AG08396 (cell line): Measurements from ENCODE around the gene ADCY9.
"Not testable (repeated sequence)": the region's sequence is repeated elsewhere in the genome, so short reads cannot be mapped to it uniquely, and the experiment has no call there.

Source experiments
- DNase-seq: peaks from one replicate; pipeline ENCODE4 v3.0.0; 2012; ENCODE audit warnings: low spot score, mixed read lengths

The ADCY9 gene

DNA sequence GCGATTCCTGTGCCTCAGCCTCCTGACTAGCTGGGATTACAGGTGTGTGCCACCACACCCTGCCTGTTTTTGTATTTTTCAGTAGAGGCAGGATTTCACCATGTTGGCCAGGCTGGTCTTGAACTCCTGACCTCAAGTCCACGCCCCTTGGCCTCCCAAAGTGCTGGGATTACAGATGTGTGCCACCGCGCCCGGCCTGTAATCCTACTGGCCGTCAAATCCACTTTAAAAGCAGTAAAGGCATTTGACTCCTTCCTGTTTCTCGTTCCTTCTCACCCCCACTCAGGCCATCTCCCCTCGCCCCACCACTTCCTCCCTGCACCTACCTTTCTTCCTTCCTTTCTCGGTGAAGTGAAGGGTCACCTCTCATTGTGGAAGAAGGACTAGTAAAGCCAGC is 166.3 kb downstream of the ADCY9 start:
- DNase-seq, result no peak

GRCh38 chr16:3949287-3949686 is 167.0 kb downstream of the ADCY9 start:
- no peak for DNase-seq

DNA sequence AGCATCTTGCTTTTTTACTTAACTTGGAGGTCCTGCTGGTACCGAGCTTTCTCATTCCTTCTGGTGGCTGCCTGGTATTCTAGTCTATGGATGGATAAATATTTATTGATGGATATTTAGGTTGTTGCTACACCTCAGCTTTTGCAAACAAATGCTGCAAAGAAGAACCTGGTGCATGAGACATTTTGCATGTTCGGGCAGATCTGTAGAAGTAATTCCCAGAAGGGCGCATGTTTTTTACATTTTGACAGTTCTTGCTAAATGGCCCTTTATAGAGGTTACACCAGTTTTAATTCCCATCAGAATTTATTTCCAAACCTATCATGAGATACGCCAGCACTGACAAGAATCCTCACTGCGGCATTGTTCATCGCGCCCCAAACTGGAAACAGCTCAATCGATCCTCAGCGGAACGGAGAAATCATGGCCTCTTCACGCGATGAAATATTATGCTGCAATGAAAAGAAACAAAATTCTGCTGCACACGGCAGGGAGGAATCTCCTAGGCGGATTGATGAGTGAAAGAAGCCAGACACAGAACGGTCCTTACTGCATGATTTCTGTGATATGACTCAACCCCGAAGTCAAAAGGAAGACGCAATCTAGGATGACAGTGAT is 167.8 kb downstream of the ADCY9 start:
- DNase-seq, result no peak

DNA sequence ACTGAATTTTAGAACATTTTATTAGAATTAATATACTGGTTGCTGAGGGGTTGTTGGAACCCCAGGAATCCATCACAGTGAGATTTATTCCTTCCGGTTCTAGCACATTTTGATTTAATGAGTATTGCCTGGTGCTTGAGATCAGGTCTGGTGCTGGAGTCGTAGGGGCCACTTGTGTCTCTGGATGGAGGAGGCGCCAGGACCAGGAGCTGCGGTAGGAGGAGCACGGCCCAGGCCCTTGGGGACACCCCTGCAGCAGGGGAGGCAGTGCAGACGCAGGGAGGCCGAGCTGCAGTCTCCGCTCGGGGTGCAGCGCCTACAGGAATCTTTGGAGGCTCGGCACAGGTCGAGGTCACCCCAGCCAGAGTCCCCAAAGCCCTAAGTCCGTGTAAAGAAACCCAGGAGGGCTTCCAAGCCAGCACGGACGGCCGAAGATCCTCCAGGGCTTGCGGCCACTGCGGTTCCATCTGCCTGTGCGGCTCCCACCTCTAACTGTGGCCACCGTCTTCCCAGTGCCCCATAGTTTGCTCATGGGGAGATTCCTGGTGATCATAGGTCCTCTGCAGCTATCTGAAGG is 169.6 kb downstream of the ADCY9 start:
- DNase-seq, result no peak

GRCh38 chr16:3945751-3946603 is 170.3 kb downstream of the ADCY9 start:
- DNase-seq, result peak; percentile 86

GRCh38 chr16:3944457-3944856 is 171.8 kb downstream of the ADCY9 start:
- not testable (repeated sequence) for DNase-seq

DNA sequence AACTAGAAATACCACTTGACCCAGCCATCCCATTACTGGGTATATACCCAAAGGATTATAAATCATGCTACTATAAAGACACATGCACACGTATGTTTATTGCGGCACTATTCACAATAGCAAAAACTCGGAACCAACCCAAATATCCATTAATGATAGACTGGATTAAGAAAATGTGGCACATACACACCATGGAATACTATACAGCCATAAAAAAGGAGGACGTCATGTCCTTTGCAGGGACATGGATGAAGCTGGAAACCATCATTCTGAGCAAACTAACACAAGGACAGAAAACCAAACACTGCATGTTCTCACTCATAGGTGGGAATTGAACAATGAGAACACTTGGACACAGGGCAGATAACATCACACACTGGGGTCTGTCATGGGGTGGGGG is 174.1 kb downstream of the ADCY9 start:
- DNase-seq, result not testable (repeated sequence)

DNA sequence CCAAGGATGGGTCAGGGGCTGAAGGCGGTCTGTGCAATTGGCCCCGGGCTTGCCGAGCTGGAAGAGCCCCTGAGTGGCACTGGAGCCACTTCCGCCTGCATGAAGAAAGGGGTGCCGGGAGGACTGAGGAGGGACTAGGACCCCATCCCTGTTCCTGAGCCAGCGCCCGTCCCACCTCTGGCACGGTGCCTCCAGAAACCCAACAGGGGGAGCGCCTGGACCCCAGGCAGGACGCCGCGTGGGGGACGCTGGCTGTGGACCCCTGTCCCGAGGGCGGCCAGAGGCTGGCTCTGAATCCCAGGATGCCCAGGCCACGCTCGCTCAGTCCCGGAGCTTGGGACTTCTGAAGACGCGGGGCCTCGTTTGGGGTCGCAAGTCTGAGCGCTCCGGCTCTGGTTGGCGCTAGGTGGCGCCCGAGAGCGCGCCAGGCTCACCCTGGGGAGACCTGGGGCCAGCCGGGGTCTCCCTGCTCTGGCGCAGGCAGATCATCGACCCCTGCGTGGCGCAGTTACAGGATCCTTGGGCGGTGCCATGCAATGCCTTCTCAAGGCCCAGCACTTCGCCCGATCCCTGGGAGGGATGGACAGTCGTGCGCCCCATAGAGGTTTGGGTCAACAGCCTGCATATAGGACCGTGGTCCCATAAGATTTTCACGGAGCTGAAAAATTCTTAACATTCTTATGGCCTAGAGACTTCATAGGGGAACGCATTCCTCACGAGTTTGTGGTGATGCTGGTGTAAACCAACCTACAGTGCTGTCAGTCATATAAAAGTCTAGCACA is 177.2 kb downstream of the ADCY9 start:
- peak; percentile 88 for DNase-seq

DNA sequence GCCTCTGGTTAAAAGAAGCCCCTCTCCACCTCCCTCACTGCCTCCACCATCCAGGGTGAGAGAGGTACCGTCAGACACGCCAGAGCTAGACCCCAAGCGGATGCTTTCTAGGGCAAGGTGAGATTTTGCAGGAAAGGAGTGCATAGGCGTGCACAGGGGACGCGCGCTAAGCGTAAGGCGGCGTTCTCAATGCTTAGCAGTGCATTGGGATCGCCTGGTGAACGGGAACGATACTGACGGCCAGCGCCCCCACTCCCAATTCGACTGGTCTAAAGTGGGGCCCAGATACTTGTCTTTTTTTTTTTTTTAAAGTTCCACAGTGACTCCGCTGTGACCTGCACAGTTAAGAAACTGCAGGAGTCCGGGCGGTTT is 177.8 kb downstream of the ADCY9 start:
- no peak for DNase-seq

DNA sequence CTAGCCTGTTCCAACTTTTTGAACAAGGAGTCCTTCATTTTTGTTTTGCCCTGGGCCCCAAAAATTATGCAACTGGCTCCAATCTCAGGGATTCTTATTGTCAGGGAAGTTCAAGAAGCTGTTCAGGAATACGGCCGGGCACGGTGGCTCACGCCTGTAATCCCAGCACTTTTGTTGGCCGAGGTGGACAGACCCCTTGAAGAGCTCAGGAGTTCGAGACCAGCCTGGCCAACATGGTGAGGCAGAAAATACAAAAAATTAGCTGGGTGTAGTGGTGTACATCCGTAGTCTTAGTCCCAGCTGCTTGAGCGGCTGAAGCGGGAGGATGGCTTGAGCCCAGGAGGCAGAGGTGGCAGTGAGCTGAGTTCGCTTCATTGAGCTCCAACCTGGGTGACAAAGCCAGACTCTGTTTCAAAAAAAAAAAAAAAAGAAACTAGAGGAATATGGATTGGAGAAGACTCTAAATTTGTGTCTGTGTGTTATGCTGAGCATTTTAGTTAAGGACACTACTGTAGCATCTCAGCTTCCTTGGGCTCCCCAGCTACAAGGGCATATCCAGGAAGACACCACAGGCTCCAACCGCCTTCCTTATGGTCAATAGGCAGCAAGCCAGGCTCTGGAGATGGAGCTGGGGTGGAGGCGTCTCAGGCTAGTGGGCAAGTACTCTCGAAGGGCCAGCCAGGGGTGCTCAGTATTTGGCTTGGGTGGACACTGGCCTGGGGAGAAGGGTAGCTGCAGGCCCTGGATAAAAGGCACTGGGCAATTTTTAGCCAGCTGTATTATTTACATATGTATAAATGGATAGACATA is 179.0 kb downstream of the ADCY9 start:
- no peak for DNase-seq

DNA sequence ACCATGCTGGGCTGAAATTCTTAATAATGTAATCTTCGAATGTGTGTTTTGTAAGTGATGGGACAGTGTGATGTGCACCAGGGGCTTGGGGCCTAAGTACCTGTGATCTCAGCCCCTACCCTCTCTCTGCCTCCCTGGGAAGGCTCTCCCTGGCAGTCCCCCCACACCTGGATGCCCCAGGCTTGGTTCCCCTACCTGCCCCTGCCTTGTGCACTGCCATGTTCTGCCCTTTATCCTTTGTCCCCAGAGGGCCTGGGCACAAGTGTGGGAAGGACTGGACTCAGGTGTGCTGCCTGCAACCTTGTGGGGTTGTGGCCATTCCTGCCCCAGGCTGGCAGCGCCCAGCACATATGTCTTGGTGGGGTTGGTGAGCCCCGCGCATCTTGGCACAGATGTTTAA is 180.3 kb downstream of the ADCY9 start:
- DNase-seq, result no peak

GRCh38 chr16:3934491-3935181 is 181.6 kb downstream of the ADCY9 start:
- DNase-seq, result no peak

- not testable (repeated sequence) for DNase-seq
These were observed 189.1 kb downstream of the ADCY9 start for GRCh38 chr16:3927147-3927546.

- no peak for DNase-seq
These were observed 191.5 kb downstream of the ADCY9 start for GRCh38 chr16:3924763-3925162.

DNA sequence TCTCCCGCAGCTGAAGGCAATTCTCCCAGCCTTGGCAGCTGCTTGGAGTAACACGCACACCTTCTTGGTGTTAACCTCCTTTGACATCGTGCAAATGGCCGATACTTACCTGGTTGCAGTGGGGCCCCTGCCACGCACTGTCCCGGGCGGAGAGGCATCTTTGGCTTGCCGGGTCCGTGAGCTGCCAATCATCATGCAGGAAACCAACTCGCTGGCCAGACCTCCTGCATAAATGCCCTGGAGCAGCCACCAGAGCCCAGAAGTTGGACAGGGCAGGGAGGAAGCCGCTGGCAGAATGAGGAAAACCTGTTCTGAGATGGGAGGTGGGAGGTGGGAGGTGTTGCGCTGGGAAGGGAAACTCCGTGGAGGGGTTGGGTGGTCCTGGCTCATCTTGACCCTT is 194.0 kb downstream of the ADCY9 start:
- DNase-seq, result no peak

DNA sequence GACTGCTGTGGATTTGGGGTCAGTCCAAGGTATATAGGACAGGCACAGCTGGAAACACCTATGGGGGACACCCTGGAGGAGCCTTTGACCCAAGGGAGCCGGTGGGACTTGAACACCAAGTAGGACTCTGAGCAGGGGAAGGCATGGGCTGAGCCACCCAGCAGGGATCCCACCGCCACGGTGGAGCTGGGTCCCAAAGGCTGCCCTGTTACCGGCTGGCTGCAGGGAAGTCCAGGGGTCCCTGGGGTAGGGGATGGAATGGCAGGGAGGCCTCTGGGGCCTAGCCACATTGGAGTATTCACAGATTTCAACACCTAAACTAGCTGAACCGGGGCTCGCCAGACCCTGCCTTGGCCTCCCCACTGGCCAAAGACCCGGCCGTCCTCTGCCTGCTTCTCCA is 196.0 kb downstream of the ADCY9 start:
- no peak for DNase-seq

DNA sequence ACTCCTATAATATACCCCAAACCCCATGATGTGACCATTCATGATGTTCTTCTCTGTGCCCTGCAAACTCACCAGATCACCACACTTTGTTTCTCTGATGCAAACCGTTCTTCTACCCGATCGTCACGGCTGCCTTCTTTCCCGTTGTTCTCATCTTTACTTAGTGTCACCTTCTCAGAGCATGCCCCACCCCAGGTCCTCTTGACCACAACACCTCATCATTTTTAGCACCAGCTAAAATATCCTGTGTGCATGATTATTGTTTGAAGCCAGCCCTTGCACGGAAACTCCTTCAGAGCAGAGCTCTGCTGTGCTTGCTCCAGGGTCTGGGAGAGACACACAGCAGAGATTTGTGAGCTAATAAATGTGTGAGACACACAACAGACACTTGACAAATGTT is 196.8 kb downstream of the ADCY9 start:
- no peak for DNase-seq

GRCh38 chr16:3915426-3916260 is 200.6 kb downstream of the ADCY9 start:
- DNase-seq, result no peak

GRCh38 chr16:3912897-3913296 is 203.3 kb downstream of the ADCY9 start:
- no peak for DNase-seq
